Esophagus squamous epithelium (tissue), 4 donors: ENCODE data around the gene ATP11A.

Experiments used
- CTCF ChIP-seq, 6 experiments: fragments of 450-650 bp in 4 of 6; fragments of 200-600 bp in 2 of 6; sonication (generic) in 2 of 6; IDR thresholded peaks; one replicate each; pipeline ENCODE4 v1.5.1; 2016 to 2019; ENCODE audit warnings: antibody characterized with exemption in 6 of 6, mild to moderate bottlenecking in 4 of 6, moderate library complexity in 4 of 6
- POLR2A ChIP-seq, 4 donors: fragments of 450-650 bp; IDR thresholded peaks; one replicate each; pipeline ENCODE4 v1.6.1; 2017; ENCODE audit warnings: antibody characterized with exemption in 4 of 4, mild to moderate bottlenecking in 4 of 4, moderate library complexity in 3 of 4

- TF ChIP-seq CTCF (IDR thresholded peaks at IDR 0.05): no peak
- TF ChIP-seq POLR2A (IDR thresholded peaks at IDR 0.05): no peak
Observed at GRCh38 chr13:112926993-112927392, 237.2 kb downstream of the ATP11A start.
